GM21529 (cell line): ENCODE measurements around the gene PHKA2.
"Not testable (repeated sequence)": the region's sequence is repeated elsewhere in the genome, so short reads cannot be mapped to it uniquely, and the experiment has no call there.

Experiments
- ATAC-seq: cut with Tn5 transposase; IDR thresholded peaks from one replicate; pipeline ENCODE4 v1.9.1; 2021; ENCODE audit not compliant: unreplicated experiment

Gene PHKA2

DNA sequence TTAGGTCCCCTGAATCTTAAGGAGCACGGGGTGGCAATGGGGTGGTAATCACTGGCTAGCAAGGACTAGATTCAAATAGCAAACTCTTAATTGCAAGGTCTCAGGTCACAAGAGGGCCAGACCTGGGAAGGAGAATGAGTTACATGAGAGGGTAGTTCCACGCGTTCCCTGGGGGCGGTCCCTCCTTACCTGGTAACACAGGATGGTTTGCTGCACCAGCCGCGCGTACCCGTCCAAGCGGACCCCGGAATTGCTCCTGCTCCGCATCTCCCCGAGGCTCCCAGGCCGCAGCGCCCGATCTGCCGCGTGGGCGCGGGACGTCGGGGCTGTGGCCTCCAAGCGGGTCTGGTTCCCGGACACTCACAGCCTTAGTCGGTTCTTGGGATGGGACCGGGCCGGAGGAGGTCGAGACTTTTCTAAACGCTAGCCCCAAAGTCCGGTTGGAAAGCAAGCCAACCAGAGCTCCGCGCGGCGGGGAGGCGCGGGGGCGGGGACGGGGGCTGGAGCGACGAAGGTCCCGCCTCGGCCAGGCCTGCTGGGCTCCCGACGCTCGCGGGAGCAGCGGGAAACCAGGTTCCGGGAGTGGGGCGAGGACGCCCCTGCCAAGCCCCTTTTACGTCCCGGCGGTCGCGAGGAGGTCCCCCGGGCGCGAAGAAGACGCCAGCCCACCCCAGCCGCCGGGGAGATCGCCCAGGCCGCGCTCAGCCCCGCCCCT, at the start of gene PHKA2:
Gene PHKA2 (minus strand): TSS at position 449 of the 715 bp plus-strand sequence. CDS start 182 bp downstream, at position 267.
- peak; percentile 46 for ATAC-seq

DNA sequence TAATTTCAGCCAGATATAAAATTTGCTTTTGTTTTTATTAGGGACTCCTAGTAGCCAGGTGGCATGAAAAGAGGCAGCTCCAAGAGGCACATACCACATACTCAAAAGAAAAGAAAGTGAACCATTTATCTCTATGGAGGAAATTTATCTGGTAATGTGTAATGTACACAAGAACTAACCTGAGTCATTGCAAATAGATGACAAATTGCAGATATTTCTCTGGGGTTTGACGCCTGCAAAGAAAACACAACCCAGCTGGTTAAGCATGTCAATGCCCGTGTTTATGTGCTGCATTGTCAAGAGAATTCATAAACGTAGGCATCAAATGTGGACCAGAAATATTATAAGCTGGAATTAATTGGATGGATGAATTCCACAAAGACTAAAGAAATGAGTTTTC, 46.9 kb upstream of the PHKA2 start:
- ATAC-seq: no peak

DNA sequence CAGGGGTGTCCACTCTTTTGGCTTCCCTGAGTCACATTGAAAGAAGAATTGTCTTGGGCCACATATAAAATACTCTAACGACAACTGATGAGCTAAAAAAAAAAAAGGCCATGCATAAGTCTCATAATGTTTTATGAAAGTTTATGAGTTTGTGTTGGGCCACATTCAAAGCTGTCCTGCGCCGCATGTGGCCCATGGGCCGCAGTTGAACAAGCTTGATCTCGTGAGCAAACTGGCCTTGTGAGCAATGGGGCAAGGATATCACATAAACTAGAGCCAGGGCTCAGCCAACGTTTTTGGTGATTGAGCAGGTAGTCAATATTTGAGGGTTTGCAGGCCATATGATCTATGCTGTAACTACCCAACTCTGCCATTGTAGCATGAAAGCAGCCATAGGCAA, 44.6 kb upstream of the PHKA2 start:
- ATAC-seq: no peak

DNA sequence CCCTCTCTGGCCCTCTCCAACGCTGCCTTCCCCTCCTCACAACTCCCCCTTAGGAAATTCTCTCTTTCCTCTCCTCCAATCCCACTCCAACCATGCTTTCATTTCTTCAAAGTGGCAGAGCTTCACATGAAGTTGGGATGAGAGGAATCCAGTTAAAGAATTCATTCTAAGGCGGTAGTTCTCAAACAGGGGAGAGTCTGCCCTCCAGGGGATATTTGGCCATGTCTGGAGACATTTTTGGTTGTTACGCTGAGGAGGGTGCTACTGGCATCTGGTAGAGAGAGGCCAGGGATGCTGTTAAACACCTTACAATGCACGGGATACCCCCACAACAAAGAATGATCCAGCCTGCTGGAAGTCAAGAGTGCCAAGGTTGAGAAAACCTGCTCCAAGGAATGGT, 40.5 kb upstream of the PHKA2 start:
- ATAC-seq: no peak

- no peak for ATAC-seq
Observed at GRCh38 chrX:19019996-19020395, 36.1 kb upstream of the PHKA2 start.

DNA sequence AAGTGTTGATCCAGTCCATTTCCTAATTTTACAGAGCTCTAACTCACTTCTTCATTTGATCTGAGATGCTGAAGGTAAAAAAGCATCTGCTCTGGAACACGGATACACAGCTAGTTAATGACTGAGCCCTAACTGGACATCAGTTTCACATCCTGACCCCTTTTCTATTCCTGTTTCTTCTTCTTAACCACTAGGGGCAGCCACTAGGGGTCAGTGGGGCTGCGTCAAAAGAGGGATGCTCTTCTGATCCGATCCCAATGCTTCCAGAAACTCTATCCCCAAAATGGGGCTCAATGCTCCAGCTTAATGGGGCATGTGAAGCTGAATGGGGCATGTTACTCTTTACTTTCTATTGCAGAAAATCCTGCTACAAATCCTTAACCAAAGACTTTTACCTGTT, 33.4 kb upstream of the PHKA2 start:
- peak; percentile 53 for ATAC-seq

DNA sequence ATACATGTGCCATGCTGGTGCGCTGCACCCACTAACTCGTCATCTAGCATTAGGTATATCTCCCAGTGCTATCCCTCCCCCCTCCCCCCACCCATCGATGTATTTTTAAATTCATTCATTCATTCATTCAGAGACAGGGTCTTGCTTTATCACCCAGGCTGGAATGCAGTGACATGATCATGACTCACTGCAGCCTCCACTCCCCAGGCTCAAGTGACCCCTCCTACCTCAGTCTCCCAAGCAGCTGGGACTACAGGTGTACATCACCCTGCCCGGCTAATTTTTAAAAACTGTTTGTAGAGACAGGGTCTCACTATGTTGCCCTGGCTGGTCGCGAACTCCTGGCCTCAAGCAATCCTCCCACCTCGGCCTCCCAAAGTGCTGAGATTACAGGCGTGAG, 32.7 kb upstream of the PHKA2 start:
- ATAC-seq: not testable (repeated sequence)

GRCh38 chrX:19007868-19008267, 24.0 kb upstream of the PHKA2 start:
- no peak for ATAC-seq

GRCh38 chrX:19007011-19007410, 23.1 kb upstream of the PHKA2 start:
- ATAC-seq: no peak

DNA sequence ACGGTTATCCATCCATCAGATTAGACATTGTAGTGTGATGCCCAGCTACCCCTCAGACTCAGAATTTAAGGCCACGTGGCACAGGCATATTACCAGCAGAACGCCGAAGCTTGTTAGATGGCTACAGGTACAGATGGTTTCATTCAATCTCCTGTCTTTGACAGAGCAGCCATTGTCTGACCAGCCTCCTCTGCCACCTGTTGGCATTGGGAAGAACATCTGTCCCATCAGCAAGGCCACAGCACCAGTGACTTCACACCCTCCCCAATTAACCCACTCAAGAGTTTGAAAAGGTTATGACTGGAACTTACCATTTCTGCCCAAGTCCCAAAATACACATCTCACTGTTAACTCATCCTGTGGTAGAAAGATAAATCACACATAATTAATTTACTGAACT, 22.0 kb upstream of the PHKA2 start:
- no peak for ATAC-seq

DNA sequence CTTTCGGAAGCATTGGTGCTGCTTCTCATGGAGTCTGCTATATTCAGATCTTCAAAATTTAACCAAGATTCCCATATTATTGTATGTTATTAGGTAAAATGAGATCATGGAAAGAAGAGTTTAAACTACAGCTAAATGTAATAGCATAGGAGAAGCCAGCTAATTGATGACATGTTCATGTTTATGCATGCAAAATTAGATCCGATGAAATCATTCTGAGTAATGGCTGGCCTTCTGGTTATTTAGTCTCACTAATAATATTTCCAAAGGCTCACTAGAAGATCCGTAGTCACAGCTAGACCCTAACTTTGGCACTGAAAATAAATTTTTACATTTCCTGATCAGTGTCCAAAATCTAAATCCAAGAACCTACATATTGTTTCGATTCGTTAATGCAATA, 19.8 kb upstream of the PHKA2 start:
- ATAC-seq: no peak

- no peak for ATAC-seq
Observed at GRCh38 chrX:18998653-18999052, 14.7 kb upstream of the PHKA2 start.

- ATAC-seq: no peak
Observed at GRCh38 chrX:18997916-18998315, 14.0 kb upstream of the PHKA2 start.

DNA sequence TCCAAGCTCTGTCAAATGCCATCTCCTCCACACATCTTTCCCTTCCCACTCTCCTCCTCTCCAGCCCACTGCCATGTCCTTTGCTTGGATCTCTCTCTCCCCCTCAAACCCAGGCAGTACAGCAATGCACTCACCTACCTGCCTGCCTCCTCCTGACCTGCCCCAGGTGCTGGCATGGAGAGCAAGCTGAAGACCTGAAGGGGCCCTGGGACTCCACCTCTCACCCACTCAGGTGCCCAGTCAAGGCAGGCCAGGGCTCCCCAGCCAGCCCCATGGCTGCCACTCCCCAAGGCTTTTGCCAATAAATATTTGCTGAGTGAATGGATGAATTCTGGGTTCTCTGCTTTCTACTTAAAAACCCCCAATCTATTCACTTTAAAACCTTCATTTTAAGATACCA, 12.6 kb upstream of the PHKA2 start:
- no peak for ATAC-seq

GRCh38 chrX:18995221-18995620, 11.3 kb upstream of the PHKA2 start:
- no peak for ATAC-seq

DNA sequence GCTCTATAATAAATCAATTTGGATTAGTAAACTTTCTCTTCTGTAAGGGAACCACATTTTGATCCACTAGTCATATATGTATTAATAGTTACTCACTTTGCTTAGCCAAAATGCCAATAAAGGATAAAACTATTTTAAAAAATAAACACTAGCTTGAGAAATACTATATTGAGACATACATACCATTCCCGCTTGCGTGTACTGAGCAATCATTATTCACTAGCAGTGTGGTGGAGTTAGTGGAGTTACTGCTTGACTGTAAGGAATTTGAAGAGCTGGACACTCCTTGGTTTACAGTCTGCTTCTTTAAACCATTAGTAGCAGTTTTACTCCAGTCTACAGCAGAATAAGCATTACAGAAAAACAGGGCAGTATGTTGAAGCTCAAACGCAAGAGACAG, 10.8 kb upstream of the PHKA2 start:
- ATAC-seq: no peak

GRCh38 chrX:18992829-18993228, 8.9 kb upstream of the PHKA2 start:
- no peak for ATAC-seq

GRCh38 chrX:18985186-18985435, 1.2 kb upstream of the PHKA2 start:
- ATAC-seq: peak; percentile 4

DNA sequence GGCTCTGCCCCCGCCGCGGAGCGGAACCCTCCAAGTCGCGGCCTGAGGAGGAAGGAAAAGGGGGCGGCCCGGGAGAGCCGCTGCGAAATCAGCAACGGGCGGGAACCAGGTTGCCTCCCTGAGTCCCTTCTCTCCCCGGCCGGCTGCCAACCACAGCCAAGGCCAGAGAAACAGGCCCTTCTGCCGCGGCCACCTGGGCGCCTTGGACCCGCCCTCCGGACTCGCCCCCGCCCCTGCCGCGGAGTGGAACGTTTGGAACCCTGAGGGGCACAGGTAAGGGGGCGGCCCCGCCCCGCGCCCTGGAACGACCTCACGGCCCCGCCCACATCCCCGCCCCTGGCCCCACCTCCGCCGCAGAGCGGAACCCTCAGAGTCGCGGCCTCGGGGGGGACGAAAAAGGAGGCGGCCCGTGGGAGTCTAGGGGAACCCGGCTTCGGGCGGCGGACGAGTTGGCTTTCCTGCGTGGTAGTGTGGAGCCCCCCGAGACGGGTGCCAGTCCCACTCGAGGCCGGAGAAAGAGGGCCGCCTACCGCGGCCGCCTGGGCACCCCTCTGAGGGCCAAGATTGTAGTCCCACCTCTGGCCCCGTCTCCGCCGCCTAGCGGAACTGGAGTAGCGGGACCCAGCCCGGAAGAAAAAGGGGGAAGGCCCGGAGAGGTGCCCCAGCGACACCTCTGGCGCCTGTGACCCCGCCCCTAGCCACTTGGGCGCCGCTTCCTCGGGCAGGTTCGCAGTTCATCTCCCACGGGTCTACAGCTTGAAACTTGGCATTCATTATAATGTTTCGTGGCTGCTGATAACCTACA, 669 bp upstream of the PHKA2 start:
- ATAC-seq: peak; percentile 80

DNA sequence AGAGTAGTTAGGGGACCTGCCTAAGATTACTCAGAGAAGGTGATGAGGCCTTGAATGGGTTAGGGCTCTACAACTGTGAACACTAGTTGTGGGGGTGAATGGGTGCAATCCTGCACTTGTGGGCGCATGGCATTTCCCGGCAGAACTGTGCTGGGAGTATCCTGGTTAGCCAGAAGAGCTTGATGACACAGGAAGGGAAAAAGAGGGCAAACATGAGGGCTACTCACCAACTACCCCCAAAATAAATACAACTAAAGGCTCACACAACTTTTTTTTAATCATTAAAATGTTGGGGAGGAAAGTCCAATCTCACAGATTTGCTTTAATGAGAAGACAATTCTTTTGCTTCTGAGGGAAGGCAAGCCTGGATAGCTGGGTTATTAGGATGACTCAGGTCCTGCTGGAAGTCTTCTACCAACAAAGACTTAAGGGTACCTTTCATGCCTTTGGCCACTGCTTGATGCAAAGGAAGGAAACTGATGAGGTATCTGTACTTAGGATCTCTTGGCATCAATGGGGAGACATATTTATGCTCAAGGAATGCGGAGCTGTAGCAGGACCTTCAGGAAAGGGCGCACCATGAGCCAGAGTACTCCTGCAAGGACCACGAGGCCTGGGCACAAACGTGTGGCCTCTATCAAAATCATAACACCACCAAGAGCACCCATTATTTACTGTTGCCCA, 2.6 kb downstream of the PHKA2 start:
- ATAC-seq: no peak

GRCh38 chrX:18980262-18980661, 3.7 kb downstream of the PHKA2 start:
- ATAC-seq: not testable (repeated sequence)

DNA sequence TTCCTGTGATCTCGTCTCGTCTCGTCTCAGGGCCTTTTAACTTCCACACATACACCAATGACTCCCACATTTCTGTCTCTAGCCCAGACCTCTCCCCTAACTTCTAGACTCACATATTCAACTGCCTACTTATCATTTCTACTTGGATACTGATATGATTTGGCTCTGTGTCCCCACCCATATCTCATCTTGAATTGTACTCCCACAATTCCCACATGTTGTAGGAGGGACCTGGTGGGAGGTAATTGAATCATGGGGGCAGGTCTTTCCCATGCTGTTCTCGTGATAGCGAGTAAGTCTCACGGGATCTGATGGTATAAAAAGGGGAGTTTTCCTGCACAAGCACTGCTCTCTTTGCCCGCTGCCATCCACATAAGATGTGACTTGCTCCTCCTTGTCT, 8.9 kb downstream of the PHKA2 start:
- ATAC-seq: no peak
